Ascending aorta (tissue), 2 donors: ENCODE measurements around the gene SRRT. TPM values are rescaled to one million over a fixed set of nuclear protein-coding genes. Genes with fewer than 3 reads are reported as not detected.

Experiments used
- DNase-seq, 2 donors: peaks; one replicate each; pipeline ENCODE4 v3.0.0-alpha.2; 2019; ENCODE audit warnings: low spot score in 2 of 2
- H3K27ac ChIP-seq, 2 donors: fragments of 200-600 bp; sonication (generic); one replicate each; pipeline ENCODE4 v1.5.1; 2016 to 2017; ENCODE audit warnings: mild to moderate bottlenecking in 1 of 2
- H3K27me3 ChIP-seq: fragments of 200-600 bp; sonication (generic); one replicate; pipeline ENCODE4 v1.5.1; 2017
- H3K36me3 ChIP-seq, 2 donors: fragments of 200-600 bp; sonication (generic); one replicate each; pipeline ENCODE4 v1.5.1; 2016
- H3K4me1 ChIP-seq, 2 donors: fragments of 200-600 bp; sonication (generic); one replicate each; pipeline ENCODE4 v1.5.1; 2016 to 2017; ENCODE audit warnings: mild to moderate bottlenecking in 1 of 2
- H3K4me3 ChIP-seq, 2 donors: fragments of 200-600 bp; sonication (generic); one replicate each; pipeline ENCODE4 v1.5.1; 2016 to 2017; ENCODE audit warnings: mild to moderate bottlenecking in 1 of 2
- H3K9me3 ChIP-seq, 2 donors: fragments of 200-600 bp; sonication (generic); one replicate each; pipeline ENCODE4 v1.5.1; 2016
- intact Hi-C: fragments of 100-400 bp; cut with DNase I; formaldehyde crosslinking; loops from one replicate; pipeline ENCODE4 v1.15.1; 2023
- total RNA-seq: library from RNA; depleted of rRNA; stranded (reverse); fragments of >200 nt; gene quantifications from one replicate; pipeline ENCODE4 v1.1.0, GENCODE V29; 2016
- TF ChIP-seq, protein P1 (sequence below), 3 experiments: fragments of 200-600 bp in 2 of 3; fragments of 450-650 bp in 1 of 3; sonication (generic) in 2 of 3; IDR thresholded peaks; one replicate each; pipeline ENCODE4 v1.5.1; 2016 to 2019; ENCODE audit warnings: antibody characterized with exemption in 3 of 3, mild to moderate bottlenecking in 1 of 3, moderate library complexity in 1 of 3

Gene SRRT
- total RNA-seq, 1 donor from 2014 or later = 89.2 TPM

- TF ChIP-seq, protein P1, sequence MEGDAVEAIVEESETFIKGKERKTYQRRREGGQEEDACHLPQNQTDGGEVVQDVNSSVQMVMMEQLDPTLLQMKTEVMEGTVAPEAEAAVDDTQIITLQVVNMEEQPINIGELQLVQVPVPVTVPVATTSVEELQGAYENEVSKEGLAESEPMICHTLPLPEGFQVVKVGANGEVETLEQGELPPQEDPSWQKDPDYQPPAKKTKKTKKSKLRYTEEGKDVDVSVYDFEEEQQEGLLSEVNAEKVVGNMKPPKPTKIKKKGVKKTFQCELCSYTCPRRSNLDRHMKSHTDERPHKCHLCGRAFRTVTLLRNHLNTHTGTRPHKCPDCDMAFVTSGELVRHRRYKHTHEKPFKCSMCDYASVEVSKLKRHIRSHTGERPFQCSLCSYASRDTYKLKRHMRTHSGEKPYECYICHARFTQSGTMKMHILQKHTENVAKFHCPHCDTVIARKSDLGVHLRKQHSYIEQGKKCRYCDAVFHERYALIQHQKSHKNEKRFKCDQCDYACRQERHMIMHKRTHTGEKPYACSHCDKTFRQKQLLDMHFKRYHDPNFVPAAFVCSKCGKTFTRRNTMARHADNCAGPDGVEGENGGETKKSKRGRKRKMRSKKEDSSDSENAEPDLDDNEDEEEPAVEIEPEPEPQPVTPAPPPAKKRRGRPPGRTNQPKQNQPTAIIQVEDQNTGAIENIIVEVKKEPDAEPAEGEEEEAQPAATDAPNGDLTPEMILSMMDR (IDR thresholded peaks at IDR 0.05) = no peak
- H3K4me1 ChIP-seq = peaks cover 6 to 13% of the 10 kb centered on the region in 2 donors
- H3K9me3 ChIP-seq = no peaks in the 10 kb centered on the region
- H3K36me3 ChIP-seq = peaks cover 56 to 57% of the 10 kb centered on the region in 2 donors
- H3K27me3 ChIP-seq = no peaks in the 10 kb centered on the region
- DNase-seq = no peak
- H3K27ac ChIP-seq = no peak overlapping the region
- H3K4me3 ChIP-seq = no peak overlapping the region
- intact Hi-C loops = loop anchor here (5.0 to 10.0 kb wide), 2 partner anchors 330 to 357 kb away; partner anchors contain the start of genes FIS1, PLOD3 and ZNHIT1
Measured at GRCh38 chr7:100887516-100888290, 12.8 kb downstream of the SRRT start.

DNA sequence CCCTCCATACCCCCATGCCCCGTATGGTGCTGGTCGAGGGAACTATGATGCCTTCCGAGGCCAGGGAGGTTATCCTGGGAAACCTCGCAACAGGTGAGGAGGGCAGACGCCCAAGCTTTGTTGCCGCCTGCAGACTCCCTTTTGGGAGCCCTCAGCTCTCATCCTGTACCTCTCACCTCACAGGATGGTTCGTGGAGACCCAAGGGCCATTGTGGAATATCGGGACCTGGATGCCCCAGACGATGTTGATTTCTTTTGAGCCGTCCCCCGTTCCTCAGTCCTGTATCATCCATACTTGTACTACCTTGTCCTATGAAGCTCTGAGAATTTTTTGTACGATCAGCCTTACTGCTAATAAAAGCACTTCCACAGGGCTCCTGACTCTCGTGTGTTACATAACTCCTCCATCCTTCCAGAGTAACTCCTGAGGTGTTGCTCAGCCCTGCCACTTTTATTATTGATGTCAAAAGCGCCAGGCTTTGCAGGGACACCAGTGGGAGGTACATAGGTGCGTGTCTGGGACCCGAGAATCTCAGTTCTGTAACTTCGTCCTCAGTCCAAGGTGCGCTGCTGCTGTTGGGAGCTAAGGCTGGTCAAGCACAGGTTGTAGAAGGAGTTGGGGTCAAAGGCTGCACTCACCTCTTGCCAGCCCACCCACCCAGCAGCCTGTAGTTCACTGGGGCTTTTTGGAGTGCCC lies 13.5 kb downstream of the SRRT start:
- peak overlapping the region; percentile 70 to 74 for H3K4me3 ChIP-seq
- H3K36me3 ChIP-seq = peaks cover 48 to 50% of the 10 kb centered on the region in 2 donors
- TF ChIP-seq, protein P1 (IDR thresholded peaks at IDR 0.05) = no peak
- intact Hi-C loops = loop anchor here (5.0 to 10.0 kb wide), 2 partner anchors 329 to 356 kb away; partner anchors contain the start of genes FIS1, PLOD3 and ZNHIT1
- H3K9me3 ChIP-seq = no peaks in the 10 kb centered on the region
- H3K4me1 ChIP-seq = peaks cover 6 to 13% of the 10 kb centered on the region in 2 donors
- H3K27me3 ChIP-seq = no peaks in the 10 kb centered on the region
- no peak for DNase-seq
- H3K27ac ChIP-seq = peak overlapping the region; percentile 73 to 79

DNA sequence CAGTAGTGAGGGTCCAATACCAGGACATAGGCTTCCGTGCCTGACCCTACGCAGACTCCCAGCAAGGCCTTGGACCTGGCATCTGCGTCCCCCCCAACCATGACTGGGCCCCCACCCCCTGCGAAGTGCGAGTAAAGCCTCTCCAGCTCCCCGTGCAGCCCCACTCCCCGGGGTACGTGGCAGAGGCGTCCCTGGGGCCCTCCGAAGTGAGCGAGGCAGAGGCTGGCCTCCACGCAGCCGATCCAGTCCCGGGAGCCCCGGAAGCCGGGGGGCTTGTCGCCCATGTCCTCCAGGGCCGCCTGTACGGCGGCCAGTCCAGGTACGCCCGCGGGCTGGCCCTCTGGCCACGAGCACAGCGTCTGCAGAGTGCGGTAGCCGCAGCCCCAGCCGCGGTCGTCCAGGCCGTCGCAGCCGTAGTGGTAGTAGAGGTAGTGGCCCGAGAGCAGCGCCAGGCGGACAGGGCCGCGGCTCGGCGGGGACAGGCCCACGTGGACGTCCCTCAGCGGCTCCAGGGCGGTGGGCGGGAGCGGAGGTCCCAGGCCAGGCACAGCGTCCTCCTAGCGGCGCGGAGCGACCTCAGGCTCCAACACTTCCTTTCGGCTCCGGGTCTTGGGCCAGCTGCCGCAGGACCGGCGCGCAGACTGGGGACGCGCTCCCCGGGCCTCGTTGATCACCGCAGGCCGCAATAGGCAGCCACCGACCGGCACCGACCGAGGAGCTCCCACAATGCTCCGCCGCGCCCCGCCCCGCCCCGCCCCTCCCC lies 14.3 kb downstream of the SRRT start, which contains the start of gene UFSP1:
TSS of gene UFSP1 (minus strand) at position 728 of the 763 bp plus-strand sequence. CDS start at position 284, 444 bp downstream.
- H3K27ac ChIP-seq = peak within 1 kb of the TSS; percentile 76 to 79
- H3K27me3 ChIP-seq = no peaks in the 10 kb centered on the region
- DNase-seq = no peak
- peaks cover 6 to 13% of the 10 kb centered on the region in 2 donors for H3K4me1 ChIP-seq
- peaks cover 41 to 42% of the 10 kb centered on the region in 2 donors for H3K36me3 ChIP-seq
- intact Hi-C loops = loop anchor here (1.0 to 10.0 kb wide), 4 partner anchors 14 to 356 kb away; partner anchors contain the start of genes FIS1, PLOD3, SRRT and ZNHIT1
- H3K9me3 ChIP-seq = no peaks in the 10 kb centered on the region
- TF ChIP-seq, protein P1 (IDR thresholded peaks at IDR 0.05) = no peak
- H3K4me3 ChIP-seq = peak within 1 kb of the TSS; percentile 70 to 74

GRCh38 chr7:100890653-100891567 lies 16.0 kb downstream of the SRRT start:
- DNase-seq = no peak
- H3K9me3 ChIP-seq = no peaks in the 10 kb centered on the region
- TF ChIP-seq, protein P1 (IDR thresholded peaks at IDR 0.05) = no peak
- peak overlapping the region; percentile 70 to 74 for H3K4me3 ChIP-seq
- peaks cover 12 to 23% of the 10 kb centered on the region in 2 donors for H3K4me1 ChIP-seq
- peak overlapping the region; percentile 76 to 79 for H3K27ac ChIP-seq
- H3K36me3 ChIP-seq = peaks cover 24 to 25% of the 10 kb centered on the region in 2 donors
- H3K27me3 ChIP-seq = peaks cover 6% of the 10 kb centered on the region
- intact Hi-C loops = loop anchor here (5.0 kb wide), 1 partner anchor 246 kb away; no protein-coding TSS in a partner anchor
